Ishikawa (cell line): ENCODE measurements around the gene NEBL.

ENCODE experiments used
- CEBPB ChIP-seq: IDR thresholded peaks from 2 replicates; pipeline ENCODE4 v1.6.1; 2012
- CREB1 ChIP-seq: IDR thresholded peaks from 2 replicates; pipeline ENCODE4 v1.6.1; 2012; ENCODE audit warnings: low read depth
- EGR1 ChIP-seq: IDR thresholded peaks from 2 replicates; pipeline ENCODE4 v1.6.1; 2012
- EP300 ChIP-seq: IDR thresholded peaks from 2 replicates; pipeline ENCODE4 v1.6.1; 2012; ENCODE audit warnings: borderline replicate concordance
- NFIC ChIP-seq: IDR thresholded peaks from 2 replicates; pipeline ENCODE4 v1.6.1; 2012
- RAD21 ChIP-seq: IDR thresholded peaks from 2 replicates; pipeline ENCODE4 v1.6.1; 2012; ENCODE audit warnings: low read depth
- TAF1 ChIP-seq: IDR thresholded peaks from 2 replicates; pipeline ENCODE4 v1.6.1; 2012; ENCODE audit warnings: low read depth, mild to moderate bottlenecking
- TEAD4 ChIP-seq: IDR thresholded peaks from 2 replicates; pipeline ENCODE4 v1.6.1; 2012
- YY1 ChIP-seq: IDR thresholded peaks from 2 replicates; pipeline ENCODE4 v1.6.1; 2012; ENCODE audit warnings: low read depth
- ZBTB7A ChIP-seq: IDR thresholded peaks from 2 replicates; pipeline ENCODE4 v1.6.1; 2012; ENCODE audit warnings: low read depth
- TF ChIP-seq, protein P1 (sequence below): IDR thresholded peaks from 2 replicates; pipeline ENCODE4 v1.6.1; 2012; ENCODE audit warnings: low read depth, mild to moderate bottlenecking
- TF ChIP-seq, protein P2 (sequence below): IDR thresholded peaks from 2 replicates; pipeline ENCODE4 v1.6.1; 2012

DNA sequence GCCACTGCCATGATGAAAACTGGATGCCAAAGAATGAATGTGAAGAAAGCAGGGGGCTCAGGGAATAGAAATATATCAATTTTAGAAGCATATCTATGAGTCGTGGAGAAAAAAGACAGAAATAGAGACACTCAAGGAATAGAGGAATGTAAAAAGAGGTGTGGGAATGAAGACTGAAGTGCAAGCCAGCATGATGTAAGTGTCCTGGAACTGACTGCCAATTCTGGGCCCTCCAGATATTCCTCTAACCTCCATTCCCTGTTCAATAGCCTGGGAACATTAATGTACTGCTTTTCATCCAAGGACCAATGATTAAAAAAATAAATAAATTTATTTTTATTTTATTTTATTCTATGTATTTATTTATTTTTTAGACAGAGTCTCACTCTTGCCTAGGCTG is 40.6 kb downstream of the NEBL start:
- TF ChIP-seq, protein P1, sequence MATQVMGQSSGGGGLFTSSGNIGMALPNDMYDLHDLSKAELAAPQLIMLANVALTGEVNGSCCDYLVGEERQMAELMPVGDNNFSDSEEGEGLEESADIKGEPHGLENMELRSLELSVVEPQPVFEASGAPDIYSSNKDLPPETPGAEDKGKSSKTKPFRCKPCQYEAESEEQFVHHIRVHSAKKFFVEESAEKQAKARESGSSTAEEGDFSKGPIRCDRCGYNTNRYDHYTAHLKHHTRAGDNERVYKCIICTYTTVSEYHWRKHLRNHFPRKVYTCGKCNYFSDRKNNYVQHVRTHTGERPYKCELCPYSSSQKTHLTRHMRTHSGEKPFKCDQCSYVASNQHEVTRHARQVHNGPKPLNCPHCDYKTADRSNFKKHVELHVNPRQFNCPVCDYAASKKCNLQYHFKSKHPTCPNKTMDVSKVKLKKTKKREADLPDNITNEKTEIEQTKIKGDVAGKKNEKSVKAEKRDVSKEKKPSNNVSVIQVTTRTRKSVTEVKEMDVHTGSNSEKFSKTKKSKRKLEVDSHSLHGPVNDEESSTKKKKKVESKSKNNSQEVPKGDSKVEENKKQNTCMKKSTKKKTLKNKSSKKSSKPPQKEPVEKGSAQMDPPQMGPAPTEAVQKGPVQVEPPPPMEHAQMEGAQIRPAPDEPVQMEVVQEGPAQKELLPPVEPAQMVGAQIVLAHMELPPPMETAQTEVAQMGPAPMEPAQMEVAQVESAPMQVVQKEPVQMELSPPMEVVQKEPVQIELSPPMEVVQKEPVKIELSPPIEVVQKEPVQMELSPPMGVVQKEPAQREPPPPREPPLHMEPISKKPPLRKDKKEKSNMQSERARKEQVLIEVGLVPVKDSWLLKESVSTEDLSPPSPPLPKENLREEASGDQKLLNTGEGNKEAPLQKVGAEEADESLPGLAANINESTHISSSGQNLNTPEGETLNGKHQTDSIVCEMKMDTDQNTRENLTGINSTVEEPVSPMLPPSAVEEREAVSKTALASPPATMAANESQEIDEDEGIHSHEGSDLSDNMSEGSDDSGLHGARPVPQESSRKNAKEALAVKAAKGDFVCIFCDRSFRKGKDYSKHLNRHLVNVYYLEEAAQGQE = no peak
- no peak for TF ChIP-seq EP300
- TF ChIP-seq CEBPB = no peak
- TF ChIP-seq TAF1 = no peak
- no peak for TF ChIP-seq NFIC
- TF ChIP-seq, protein P2, sequence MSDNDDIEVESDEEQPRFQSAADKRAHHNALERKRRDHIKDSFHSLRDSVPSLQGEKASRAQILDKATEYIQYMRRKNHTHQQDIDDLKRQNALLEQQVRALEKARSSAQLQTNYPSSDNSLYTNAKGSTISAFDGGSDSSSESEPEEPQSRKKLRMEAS = no peak
- no peak for TF ChIP-seq RAD21
- no peak for TF ChIP-seq CREB1
- no peak for TF ChIP-seq EGR1
- TF ChIP-seq YY1 = no peak
- TF ChIP-seq TEAD4 = no peak
- no peak for TF ChIP-seq ZBTB7A
